ENCODE data around the gene RO60.

The RO60 gene

GRCh38 chr1:193058529-193059281 lies 707 bp upstream of the RO60 start:
- in situ Hi-C loops (cut with MboI; ENCODE audit: low pct_unique_long_range_greater_than_20kb, low sequenced_read_pairs): no loop called here
- peak; percentile 72 for DNase-seq

GRCh38 chr1:193060115-193060403 lies 647 bp downstream of the RO60 start:
- in situ Hi-C loops (cut with MboI; ENCODE audit: low pct_unique_long_range_greater_than_20kb, low sequenced_read_pairs): no loop called here
- DNase-seq: no peak

GRCh38 chr1:193060406-193060805 lies 994 bp downstream of the RO60 start:
- DNase-seq: peak; percentile 16
- in situ Hi-C loops (cut with MboI; ENCODE audit: low pct_unique_long_range_greater_than_20kb, low sequenced_read_pairs): no loop called here

- DNase-seq: peak; percentile 48
- in situ Hi-C loops (cut with MboI; ENCODE audit: low pct_unique_long_range_greater_than_20kb, low sequenced_read_pairs): no loop called here
Observed at GRCh38 chr1:193060938-193061337, 1.5 kb downstream of the RO60 start.

- no peak for DNase-seq
- in situ Hi-C loops (cut with MboI; ENCODE audit: low pct_unique_long_range_greater_than_20kb, low sequenced_read_pairs): no loop called here
Observed at GRCh38 chr1:193062698-193063463, 3.5 kb downstream of the RO60 start.

GRCh38 chr1:193065954-193066353 lies 6.5 kb downstream of the RO60 start:
- DNase-seq: no peak
- in situ Hi-C loops (cut with MboI; ENCODE audit: low pct_unique_long_range_greater_than_20kb, low sequenced_read_pairs): no loop called here

GRCh38 chr1:193066606-193067005 lies 7.2 kb downstream of the RO60 start:
- in situ Hi-C loops (cut with MboI; ENCODE audit: low pct_unique_long_range_greater_than_20kb, low sequenced_read_pairs): no loop called here
- no peak for DNase-seq

GRCh38 chr1:193068013-193068412 lies 8.6 kb downstream of the RO60 start:
- DNase-seq: no peak
- in situ Hi-C loops (cut with MboI; ENCODE audit: low pct_unique_long_range_greater_than_20kb, low sequenced_read_pairs): no loop called here

GRCh38 chr1:193069748-193070385 lies 10.5 kb downstream of the RO60 start:
- DNase-seq: peak; percentile 46
- in situ Hi-C loops (cut with MboI; ENCODE audit: low pct_unique_long_range_greater_than_20kb, low sequenced_read_pairs): no loop called here

- peak; percentile 45 for DNase-seq
- in situ Hi-C loops (cut with MboI; ENCODE audit: low pct_unique_long_range_greater_than_20kb, low sequenced_read_pairs): no loop called here
Observed at GRCh38 chr1:193070386-193070753, 11.0 kb downstream of the RO60 start.

- DNase-seq: peak; percentile 57
- in situ Hi-C loops (cut with MboI; ENCODE audit: low pct_unique_long_range_greater_than_20kb, low sequenced_read_pairs): no loop called here
Observed at GRCh38 chr1:193070942-193071341, 11.5 kb downstream of the RO60 start.

GRCh38 chr1:193077991-193078390 lies 18.6 kb downstream of the RO60 start:
- in situ Hi-C loops (cut with MboI; ENCODE audit: low pct_unique_long_range_greater_than_20kb, low sequenced_read_pairs): no loop called here
- DNase-seq: no peak

GRCh38 chr1:193079187-193079586 lies 19.8 kb downstream of the RO60 start:
- no peak for DNase-seq
- in situ Hi-C loops (cut with MboI; ENCODE audit: low pct_unique_long_range_greater_than_20kb, low sequenced_read_pairs): no loop called here

GRCh38 chr1:193083365-193084088 lies 24.1 kb downstream of the RO60 start:
- no peak for DNase-seq
- in situ Hi-C loops (cut with MboI; ENCODE audit: low pct_unique_long_range_greater_than_20kb, low sequenced_read_pairs): no loop called here

GRCh38 chr1:193085263-193085662 lies 25.9 kb downstream of the RO60 start:
- in situ Hi-C loops (cut with MboI; ENCODE audit: low pct_unique_long_range_greater_than_20kb, low sequenced_read_pairs): no loop called here
- no peak for DNase-seq

- in situ Hi-C loops (cut with MboI; ENCODE audit: low pct_unique_long_range_greater_than_20kb, low sequenced_read_pairs): no loop called here
- no peak for DNase-seq
Observed at GRCh38 chr1:193086342-193086741, 26.9 kb downstream of the RO60 start.

GRCh38 chr1:193087893-193088292 lies 28.5 kb downstream of the RO60 start:
- in situ Hi-C loops (cut with MboI; ENCODE audit: low pct_unique_long_range_greater_than_20kb, low sequenced_read_pairs): no loop called here
- DNase-seq: no peak

- in situ Hi-C loops (cut with MboI; ENCODE audit: low pct_unique_long_range_greater_than_20kb, low sequenced_read_pairs): no loop called here
- DNase-seq: no peak
Observed at GRCh38 chr1:193090865-193091264, 31.5 kb downstream of the RO60 start.

GRCh38 chr1:193094112-193094511 lies 34.7 kb downstream of the RO60 start:
- in situ Hi-C loops (cut with MboI; ENCODE audit: low pct_unique_long_range_greater_than_20kb, low sequenced_read_pairs): no loop called here
- DNase-seq: no peak

GRCh38 chr1:193102662-193103061 lies 43.2 kb downstream of the RO60 start:
- in situ Hi-C loops (cut with MboI; ENCODE audit: low pct_unique_long_range_greater_than_20kb, low sequenced_read_pairs): no loop called here
- no peak for DNase-seq
